T-helper 1 cell treated with Interleukin-12 subunit alpha and Interleukin-12 subunit beta and Interleukin-4 antibody, amounts not matched to agents 30 ng/mL and 1 ng/mL, for 36 hours (primary cell): Measurements from ENCODE around the gene GABARAP. TPM values are rescaled to one million over a fixed set of nuclear protein-coding genes. Genes with fewer than 3 reads are reported as not detected.

Experiments used
- intact Hi-C: fragments of 100-400 bp; cut with micrococcal nuclease; formaldehyde crosslinking; loops from one replicate; pipeline ENCODE4 v1.15.1; 2024
- total RNA-seq: library from RNA; stranded (reverse); gene quantifications from 2 replicates; pipeline ENCODE4 v1.2.3, GENCODE V29; 2022

The GABARAP gene
- 287 and 288 TPM in 2 replicates for total RNA-seq

- intact Hi-C loops = no loop called here
Observed at GRCh38 chr17:7241783-7242716, at the start of gene GABARAP. TSS of gene GABARAP (minus strand) at chr17:7242449. CDS start at chr17:7242330, 119 bp downstream.

GRCh38 chr17:7290685-7291084, 48.4 kb upstream of the GABARAP start:
- intact Hi-C loops = loop anchor here (10.0 kb wide), 1 partner anchor 156 kb away; no protein-coding TSS in a partner anchor

- intact Hi-C loops = loop anchor here (10.0 kb wide), 1 partner anchor 155 kb away; no protein-coding TSS in a partner anchor
Observed at GRCh38 chr17:7290166-7290565, 47.9 kb upstream of the GABARAP start.

- intact Hi-C loops = loop anchor here (10.0 kb wide), 1 partner anchor 155 kb away; no protein-coding TSS in a partner anchor
Observed at GRCh38 chr17:7289256-7290032, 47.2 kb upstream of the GABARAP start.

GRCh38 chr17:7285679-7286078, 43.4 kb upstream of the GABARAP start:
- intact Hi-C loops = no loop called here

DNA sequence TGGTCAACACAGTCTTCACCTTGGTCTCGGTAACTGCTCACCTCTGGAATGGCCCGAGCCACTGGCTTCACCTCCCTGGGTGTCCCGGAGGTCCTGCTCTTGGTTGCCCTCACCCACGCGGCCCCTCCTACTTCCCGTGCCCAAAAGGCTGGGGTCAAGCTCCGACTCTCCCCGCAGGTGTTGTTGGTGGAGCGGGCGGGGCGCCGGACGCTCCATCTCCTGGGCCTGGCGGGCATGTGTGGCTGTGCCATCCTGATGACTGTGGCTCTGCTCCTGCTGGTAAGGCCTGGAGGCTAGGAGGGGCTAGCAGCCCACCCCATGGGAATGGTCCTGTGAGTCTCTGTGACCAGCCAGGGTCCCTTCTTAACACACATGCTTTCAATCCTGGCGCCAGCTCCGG, 42.7 kb upstream of the GABARAP start:
- intact Hi-C loops = loop anchor here (5.0 kb wide), 1 partner anchor 238 kb away; no protein-coding TSS in a partner anchor

GRCh38 chr17:7283471-7284216, 41.4 kb upstream of the GABARAP start:
- intact Hi-C loops = loop anchor here (5.0 kb wide), 1 partner anchor 236 kb away; no protein-coding TSS in a partner anchor

- intact Hi-C loops = loop anchor here (5.0 kb wide), 1 partner anchor 236 kb away; no protein-coding TSS in a partner anchor
Observed at GRCh38 chr17:7282752-7283321, 40.6 kb upstream of the GABARAP start.

DNA sequence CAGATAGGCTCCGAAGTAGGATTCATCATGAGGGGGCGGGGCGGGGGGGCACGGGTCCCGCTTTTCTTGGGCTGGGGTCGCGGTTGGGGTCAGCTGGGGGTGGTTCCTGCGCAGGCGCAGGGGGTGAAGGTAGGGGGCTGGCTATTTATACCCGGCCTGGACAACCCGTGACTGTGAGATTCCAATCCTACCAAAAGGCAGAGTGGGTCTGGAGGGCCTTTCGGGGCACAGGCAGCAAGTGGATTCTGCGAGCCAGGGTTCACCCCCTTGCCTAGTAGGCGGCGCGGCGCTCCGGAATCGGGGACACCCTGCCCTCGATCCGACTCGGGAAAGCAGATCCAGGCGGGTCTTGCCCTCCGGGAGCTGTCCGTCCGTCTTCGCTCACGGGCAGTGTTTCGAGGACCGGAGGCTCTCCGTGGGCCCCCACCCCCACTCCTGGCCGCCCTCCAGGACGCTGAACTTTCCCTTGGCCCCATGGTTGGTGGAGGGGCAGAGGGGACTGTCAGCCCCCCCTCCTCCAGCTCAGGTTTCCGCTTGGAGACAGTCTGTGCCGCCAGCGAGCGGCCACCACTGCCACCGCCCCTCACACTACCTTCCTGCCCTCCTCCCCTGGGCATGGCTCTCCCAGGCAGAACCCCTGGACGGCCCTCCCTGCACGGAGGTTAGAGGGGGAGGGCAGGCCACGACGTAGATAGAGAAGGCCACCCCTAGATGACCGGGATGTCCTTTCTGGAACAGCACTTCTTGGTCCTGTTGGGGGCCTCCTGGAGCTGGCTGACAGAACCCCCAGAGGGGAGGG, 39.9 kb upstream of the GABARAP start:
- intact Hi-C loops = loop anchor here (1.0 to 5.0 kb wide), 5 partner anchors 19 to 235 kb away; partner anchors contain the start of genes CLDN7, EIF5A, NEURL4 and TMEM102

DNA sequence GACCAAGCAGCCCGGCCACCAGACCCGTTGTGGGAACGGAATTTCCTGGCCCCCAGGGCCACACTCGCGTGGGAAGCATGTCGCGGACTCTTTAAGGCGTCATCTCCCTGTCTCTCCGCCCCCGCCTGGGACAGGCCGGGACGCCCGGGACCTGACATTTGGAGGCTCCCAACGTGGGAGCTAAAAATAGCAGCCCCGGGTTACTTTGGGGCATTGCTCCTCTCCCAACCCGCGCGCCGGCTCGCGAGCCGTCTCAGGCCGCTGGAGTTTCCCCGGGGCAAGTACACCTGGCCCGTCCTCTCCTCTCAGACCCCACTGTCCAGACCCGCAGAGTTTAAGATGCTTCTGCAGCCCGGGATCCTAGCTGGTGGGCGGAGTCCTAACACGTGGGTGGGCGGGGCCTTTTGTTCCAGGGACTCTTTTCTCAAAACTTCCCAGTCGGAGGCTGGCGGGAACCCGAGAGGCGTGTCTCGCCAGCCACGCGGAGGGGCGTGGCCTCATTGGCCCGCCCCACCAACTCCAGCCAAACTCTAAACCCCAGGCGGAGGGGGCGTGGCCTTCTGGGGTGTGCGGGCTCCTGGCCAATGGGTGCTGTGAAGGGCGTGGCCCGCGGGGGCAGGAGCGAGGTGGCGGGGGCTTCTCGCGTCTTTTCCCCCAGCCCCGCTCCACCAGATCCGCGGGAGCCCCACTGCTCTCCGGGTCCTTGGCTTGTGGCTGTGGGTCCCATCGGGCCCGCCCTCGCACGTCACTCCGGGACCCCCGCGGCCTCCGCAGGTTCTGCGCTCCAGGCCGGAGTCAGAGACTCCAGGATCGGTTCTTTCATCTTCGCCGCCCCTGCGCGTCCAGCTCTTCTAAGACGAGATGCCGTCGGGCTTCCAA, 39.1 kb upstream of the GABARAP start, which contains the start of gene SLC2A4:
SLC2A4 (plus strand) TSS at position 645 of the 879 bp plus-strand sequence; CDS start at position 862, 217 bp downstream.
- intact Hi-C loops = loop anchor here (1.0 to 5.0 kb wide), 5 partner anchors 19 to 234 kb away; partner anchors contain the start of genes CLDN7, EIF5A, NEURL4 and TMEM102

- intact Hi-C loops = loop anchor here (1.0 to 5.0 kb wide), 8 partner anchors 16 to 281 kb away; partner anchors contain the start of genes CLDN7, EIF5A, NEURL4 and SENP3
Observed at GRCh38 chr17:7280519-7281073, 38.3 kb upstream of the GABARAP start.

DNA sequence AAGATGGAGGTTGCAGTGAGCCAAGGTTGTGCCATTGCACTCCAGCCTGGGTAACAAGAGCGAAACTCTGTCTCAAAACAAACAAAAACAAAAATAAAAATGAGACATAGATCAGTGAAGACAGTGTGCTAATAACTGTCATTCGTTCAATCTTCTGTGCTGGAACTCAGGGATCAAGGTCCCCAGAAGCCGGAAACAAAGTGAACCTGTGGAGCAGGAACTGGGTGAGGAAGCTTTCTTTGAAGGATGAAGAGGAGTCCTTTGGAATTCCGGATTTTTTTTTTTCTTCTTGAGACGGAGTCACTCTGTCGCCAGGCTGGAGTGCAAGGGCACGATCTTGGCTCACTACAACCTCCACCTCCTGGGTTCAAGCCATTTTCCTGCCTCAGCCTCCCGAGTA, 37.2 kb upstream of the GABARAP start:
- intact Hi-C loops = no loop called here

DNA sequence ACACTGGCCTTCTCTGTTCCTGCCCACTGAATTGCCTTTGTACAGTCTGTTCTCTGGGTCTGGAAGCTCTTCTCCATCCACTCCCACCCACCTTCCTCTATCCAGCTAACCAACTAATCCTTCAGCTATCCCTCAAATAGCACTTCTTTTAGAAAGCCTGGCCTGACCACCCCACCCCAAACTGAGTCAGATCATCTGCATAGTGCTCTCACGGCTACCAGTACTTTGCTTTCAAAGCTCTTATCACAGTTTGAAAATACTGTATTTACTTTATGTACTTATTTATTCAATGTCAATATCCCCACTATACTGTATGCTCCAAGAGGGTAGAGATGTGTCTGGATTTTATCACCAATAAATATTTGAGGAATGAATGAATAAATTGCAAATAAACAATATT, 24.5 kb upstream of the GABARAP start:
- intact Hi-C loops = no loop called here

DNA sequence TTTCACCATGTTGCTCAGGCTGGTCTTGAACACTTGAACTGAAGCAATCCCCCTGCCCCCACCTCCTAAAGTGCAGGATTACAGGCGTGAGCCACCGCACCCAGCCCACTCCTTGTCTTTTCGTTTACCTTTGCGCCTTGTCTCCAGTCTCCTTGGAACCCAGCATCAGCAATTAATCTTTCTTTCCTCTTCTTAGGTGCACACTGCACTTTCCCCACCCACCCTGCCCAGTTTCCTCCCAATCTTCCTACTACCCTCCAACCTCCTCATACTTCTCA, 21.5 kb upstream of the GABARAP start:
- intact Hi-C loops = loop anchor here (2.0 kb wide), 1 partner anchor 17 kb away; the partner anchor contains the start of gene SLC2A4

- intact Hi-C loops = loop anchor here (2.0 kb wide), 1 partner anchor 18 kb away; the partner anchor contains the start of gene SLC2A4
Observed at GRCh38 chr17:7262935-7263800, 20.9 kb upstream of the GABARAP start.

DNA sequence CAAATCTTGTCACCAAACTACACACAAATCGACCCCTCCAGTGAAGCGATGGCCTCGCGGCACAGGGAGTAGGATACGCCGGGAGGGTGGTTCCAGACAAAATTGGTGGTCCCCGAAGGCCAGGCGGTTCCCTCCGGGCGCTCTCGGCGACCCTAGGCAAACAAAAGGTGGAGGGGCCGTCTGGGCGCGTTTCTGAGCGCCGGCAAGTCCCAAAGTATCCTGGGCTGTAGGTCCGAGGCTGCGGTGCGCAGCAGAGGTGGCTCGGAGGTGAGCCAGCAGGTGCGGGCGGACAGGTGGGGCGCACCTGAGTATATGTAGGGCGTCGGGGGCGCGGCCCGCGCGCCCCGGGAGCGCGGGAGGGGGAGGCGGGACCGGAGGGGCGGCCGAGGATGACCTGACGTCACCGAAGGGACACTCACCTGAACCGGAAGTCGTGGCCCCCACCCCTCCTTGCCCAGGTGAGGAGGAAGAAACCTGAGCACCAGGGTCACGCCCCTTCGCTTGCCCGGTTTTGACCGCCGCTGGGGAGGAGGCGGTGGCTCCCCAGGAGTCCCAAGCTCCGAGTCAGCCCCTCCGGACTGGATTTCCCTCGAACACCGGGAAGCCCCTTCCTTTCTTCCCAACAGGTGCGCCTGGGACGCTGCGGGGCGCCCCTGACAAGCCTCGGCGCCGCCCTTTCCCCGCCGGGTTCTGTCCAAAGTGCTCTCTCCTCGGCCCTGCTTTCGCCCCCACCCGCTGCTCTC, 20.1 kb upstream of the GABARAP start, which contains the start of gene CLDN7:
CLDN7 (minus strand) TSS at position 287 of the 743 bp plus-strand sequence. CDS start 435 bp downstream, outside the sequence.
- intact Hi-C loops = loop anchor here (2.0 kb wide), 1 partner anchor 18 kb away; the partner anchor contains the start of gene SLC2A4
